HCT116 (cell line): ENCODE results near the gene ERC2. TPM values are rescaled to one million over a fixed set of nuclear protein-coding genes. Genes with fewer than 3 reads are reported as not detected.

ENCODE experiments used
- ATAC-seq: fragments of 200-7000 bp; cut with Tn5 transposase; 2 replicates; pipeline ENCODE4 v1.9.1; 2020; ENCODE audit warnings: mild to moderate bottlenecking, moderate library complexity
- BruUV-seq: library from RNA; stranded (reverse); fragments of 400-500 nt; replicated peaks from 2 replicates; lab custom pipeline; 2021; lab: Mats Ljungman, UMichigan
- CTCF ChIA-PET: fragments of 300-600 bp; sonication (Branson Sonifier 250); formaldehyde crosslinking; loops from one replicate; lab custom pipeline; 2021; ENCODE audit warnings: antibody characterized with exemption; lab: Charles Lee
- POLR2A ChIA-PET: fragments of 300-600, 350-600 bp; sonication (Branson Sonifier 250); formaldehyde crosslinking; loops from one replicate; lab custom pipeline; 2021; ENCODE audit warnings: antibody characterized with exemption; lab: Charles Lee
- RAD21 ChIA-PET, 2 experiments: fragments of 300-600 bp; sonication (Branson Sonifier 250); formaldehyde crosslinking; loops; one replicate each; lab custom pipeline; 2023; ENCODE audit warnings: low total read pairs in 2 of 2; ENCODE audit not compliant: uncharacterized antibody in 2 of 2, unreplicated experiment in 2 of 2, low non-redundant PET in 1 of 2; lab: Charles Lee
- DNase-seq: peaks from one replicate; pipeline ENCODE4 v3.0.0-alpha.2; 2010; ENCODE audit warnings: low read depth, low spot score
- H2AFZ ChIP-seq: fragments of 200-600 bp; shearing (Covaris generic), sonication (generic); 2 replicates; pipeline ENCODE4 v1.6.1; 2017; ENCODE audit warnings: low read depth, mixed run types, mixed read lengths, antibody characterized with exemption, low read length; ENCODE audit not compliant: poor library complexity, severe bottlenecking
- H3K27ac ChIP-seq: 2 replicates; pipeline ENCODE4 v1.5.1; 2012; ENCODE audit warnings: low read depth, low read length
- H3K27me3 ChIP-seq: fragments of 200-600 bp; sonication (generic); 2 replicates; pipeline ENCODE4 v1.6.1; 2016; ENCODE audit warnings: mixed run types, low read length, mixed read lengths; ENCODE audit not compliant: insufficient read depth
- H3K36me3 ChIP-seq, 2 experiments: fragments of 200-500 bp in 1 of 2; fragments of 200-600 bp in 1 of 2; sonication (Bioruptor generic) in 1 of 2; sonication (generic) in 1 of 2; 2 replicates each; pipeline versions ENCODE4 v1.5.1 to v1.6.1; 2014 to 2016; ENCODE audit warnings: low read length in 2 of 2, inconsistent platforms in 1 of 2, mixed read lengths in 1 of 2, mixed run types in 1 of 2; ENCODE audit not compliant: insufficient read depth in 2 of 2, control insufficient read depth in 1 of 2
- H3K4me1 ChIP-seq, 2 experiments: fragments of 200-600 bp in 1 of 2; sonication (generic) in 1 of 2; 2 replicates each; pipeline versions ENCODE4 v1.5.1 to v1.6.1; 2012 to 2017; ENCODE audit warnings: low read length in 2 of 2, inconsistent platforms in 1 of 2, mild to moderate bottlenecking in 1 of 2, mixed read lengths in 1 of 2, mixed run types in 1 of 2, moderate library complexity in 1 of 2; ENCODE audit not compliant: insufficient read depth in 2 of 2, control insufficient read depth in 1 of 2
- H3K4me2 ChIP-seq: fragments of 200-600 bp; sonication (generic); 2 replicates; pipeline ENCODE4 v1.6.1; 2017; ENCODE audit warnings: mixed run types, low read length, mixed read lengths
- H3K4me3 ChIP-seq, 2 experiments: fragments of 200-600 bp in 1 of 2; sonication (generic) in 1 of 2; replicated peaks in 1 of 2; 2 replicates each; pipeline ENCODE4 v1.5.1; 2011 to 2016; ENCODE audit warnings: low read length in 2 of 2, control low read depth in 1 of 2, low read depth in 1 of 2, mild to moderate bottlenecking in 1 of 2, mixed read lengths in 1 of 2, mixed run types in 1 of 2
- H3K79me2 ChIP-seq: fragments of 200-600 bp; sonication (generic); 2 replicates; pipeline ENCODE4 v1.6.1; 2017; ENCODE audit warnings: mild to moderate bottlenecking, mixed run types, low read length, moderate library complexity, mixed read lengths; ENCODE audit not compliant: insufficient read depth
- H3K9ac ChIP-seq: fragments of 200-600 bp; sonication (generic); 2 replicates; pipeline ENCODE4 v1.6.1; 2016; ENCODE audit warnings: low read length, mixed read lengths
- H3K9me2 ChIP-seq: fragments of 200-600 bp; sonication (generic), shearing (Covaris generic); 2 replicates; pipeline ENCODE4 v1.6.1; 2017; ENCODE audit warnings: mixed run types, mild to moderate bottlenecking, moderate library complexity; ENCODE audit not compliant: insufficient read depth
- H3K9me3 ChIP-seq, 2 experiments: fragments of 200-500 bp in 1 of 2; fragments of 200-600 bp in 1 of 2; sonication (Bioruptor generic) in 1 of 2; sonication (generic) in 1 of 2; 2 replicates each; pipeline ENCODE4 v1.6.1; 2014 to 2017; ENCODE audit warnings: low read length in 2 of 2, mixed read lengths in 2 of 2, inconsistent platforms in 1 of 2, low read depth in 1 of 2, mild to moderate bottlenecking in 1 of 2, mixed run types in 1 of 2, moderate library complexity in 1 of 2; ENCODE audit not compliant: control insufficient read depth in 1 of 2, insufficient read depth in 1 of 2
- H4K20me1 ChIP-seq: fragments of 200-600 bp; sonication (generic), shearing (Covaris generic); 2 replicates; pipeline ENCODE4 v1.6.1; 2017; ENCODE audit warnings: mixed run types, mild to moderate bottlenecking, moderate library complexity; ENCODE audit not compliant: insufficient read depth
- EGR1 ChIP-seq: IDR thresholded peaks from 2 replicates; pipeline ENCODE4 v1.6.1; 2012; ENCODE audit warnings: low read depth
- ELF1 ChIP-seq: IDR thresholded peaks from 2 replicates; pipeline ENCODE4 v1.6.1; 2012; ENCODE audit warnings: low read depth, borderline replicate concordance
- EZH2 ChIP-seq: fragments of 200-600 bp; sonication (generic); IDR thresholded peaks from 2 replicates; pipeline ENCODE4 v1.6.1; 2017; ENCODE audit warnings: antibody characterized with exemption, mixed run types
- EZH2phosphoT487 ChIP-seq: fragments of 200-600 bp; IDR thresholded peaks from 2 replicates; pipeline ENCODE4 v1.6.1; 2018; ENCODE audit warnings: antibody characterized with exemption, borderline replicate concordance
- MAX ChIP-seq: IDR thresholded peaks from 2 replicates; pipeline ENCODE4 v1.6.1; 2012
- POLR2A ChIP-seq: IDR thresholded peaks from 2 replicates; pipeline ENCODE4 v1.7.0; 2011; ENCODE audit warnings: borderline replicate concordance; ENCODE audit not compliant: insufficient read depth, insufficient read length; ENCODE audit errors: extremely low read depth
- RAD21 ChIP-seq: IDR thresholded peaks from 2 replicates; pipeline ENCODE4 v1.6.1; 2012; ENCODE audit warnings: low read depth, mild to moderate bottlenecking
- SIN3A ChIP-seq: IDR thresholded peaks from 2 replicates; pipeline ENCODE4 v1.6.1; 2012; ENCODE audit warnings: low read depth
- SP1 ChIP-seq: IDR thresholded peaks from 2 replicates; pipeline ENCODE4 v1.6.1; 2012; ENCODE audit warnings: low read depth
- TCF7L2 ChIP-seq: IDR thresholded peaks from 2 replicates; pipeline ENCODE4 v1.7.0; 2011; ENCODE audit warnings: borderline replicate concordance, inconsistent platforms; ENCODE audit not compliant: insufficient read depth, insufficient read length; ENCODE audit errors: extremely low read depth
- ZBTB33 ChIP-seq: IDR thresholded peaks from 2 replicates; pipeline ENCODE4 v1.6.1; 2011; ENCODE audit warnings: mild to moderate bottlenecking, low read length, moderate library complexity; ENCODE audit not compliant: insufficient replicate concordance; ENCODE audit errors: extremely low read depth
- ZFX ChIP-seq: fragments of 450-650 bp; IDR thresholded peaks from 2 replicates; pipeline ENCODE4 v1.6.1; 2017
- ZNF274 ChIP-seq: fragments of 200-500 bp; sonication (Bioruptor generic); IDR thresholded peaks from 2 replicates; pipeline ENCODE4 v1.6.1; 2014; ENCODE audit warnings: mild to moderate bottlenecking, low read depth, low read length, inconsistent platforms
- intact Hi-C: fragments of 100-400 bp; cut with micrococcal nuclease; formaldehyde crosslinking; loops from 2 replicates; pipeline ENCODE4 v1.10.0; 2022
- total RNA-seq: library from RNA; stranded (reverse); gene quantifications from one replicate; pipeline ENCODE4 v1.2.1, GENCODE V29; 2021; ENCODE audit not compliant: unreplicated experiment
- TF ChIP-seq, protein P1 (sequence below), 3 experiments: fragments of 200-600 bp in 1 of 3; sonication (generic) in 1 of 3; IDR thresholded peaks in 2 of 3; conservative IDR thresholded peaks in 1 of 3; 2 replicates each; pipeline ENCODE4 v1.5.1; 2012 to 2017; ENCODE audit warnings: low read depth in 2 of 3, low read length in 2 of 3, antibody characterized with exemption in 1 of 3, borderline replicate concordance in 1 of 3, control low read depth in 1 of 3, mild to moderate bottlenecking in 1 of 3, mixed read lengths in 1 of 3, mixed run types in 1 of 3, moderate library complexity in 1 of 3; ENCODE audit not compliant: insufficient read depth in 1 of 3
- TF ChIP-seq, protein P2 (sequence below): IDR thresholded peaks from 2 replicates; pipeline ENCODE4 v1.6.1; 2012
- TF ChIP-seq, protein P3 (sequence below): IDR thresholded peaks from 2 replicates; pipeline ENCODE4 v1.6.1; 2012; ENCODE audit warnings: low read depth

Gene ERC2
- total RNA-seq, 1 experiment from 2014 or later = not detected

DNA sequence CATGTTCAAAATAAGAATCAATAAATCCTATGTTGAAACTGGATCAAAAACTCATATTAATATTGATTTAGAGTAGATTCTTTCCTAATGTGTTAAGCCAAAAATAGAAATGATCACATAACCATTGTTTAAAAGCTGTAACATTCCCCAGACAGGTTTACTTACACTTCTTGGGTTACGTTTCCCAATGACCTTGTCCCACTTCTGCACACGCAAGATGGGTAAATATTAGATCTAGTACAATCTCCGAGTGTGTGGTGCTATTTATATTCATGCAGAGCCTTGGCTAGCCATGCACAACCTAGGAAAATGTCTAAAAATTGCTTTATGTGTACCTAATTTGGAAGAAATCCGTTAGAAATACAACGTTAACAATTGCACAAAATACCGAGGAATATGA lies 39.6 kb downstream of the ERC2 start:
- no TSS peak for BruUV-seq

More for the DNA sequence above, 39.6 kb downstream of the ERC2 start:
- no peak overlapping the region for H3K4me3 ChIP-seq
- intact Hi-C loops = no loop called here
- H3K36me3 ChIP-seq = no peaks in the 10 kb centered on the region
- H3K9me3 ChIP-seq = no peaks in the 10 kb centered on the region
- H3K27me3 ChIP-seq = peaks cover 4% of the 10 kb centered on the region; the same call in 1 of the 2 replicates
- no peaks in the 10 kb centered on the region for H3K9me2 ChIP-seq
- CTCF ChIA-PET = no interaction called here
- TF ChIP-seq, protein P1, sequence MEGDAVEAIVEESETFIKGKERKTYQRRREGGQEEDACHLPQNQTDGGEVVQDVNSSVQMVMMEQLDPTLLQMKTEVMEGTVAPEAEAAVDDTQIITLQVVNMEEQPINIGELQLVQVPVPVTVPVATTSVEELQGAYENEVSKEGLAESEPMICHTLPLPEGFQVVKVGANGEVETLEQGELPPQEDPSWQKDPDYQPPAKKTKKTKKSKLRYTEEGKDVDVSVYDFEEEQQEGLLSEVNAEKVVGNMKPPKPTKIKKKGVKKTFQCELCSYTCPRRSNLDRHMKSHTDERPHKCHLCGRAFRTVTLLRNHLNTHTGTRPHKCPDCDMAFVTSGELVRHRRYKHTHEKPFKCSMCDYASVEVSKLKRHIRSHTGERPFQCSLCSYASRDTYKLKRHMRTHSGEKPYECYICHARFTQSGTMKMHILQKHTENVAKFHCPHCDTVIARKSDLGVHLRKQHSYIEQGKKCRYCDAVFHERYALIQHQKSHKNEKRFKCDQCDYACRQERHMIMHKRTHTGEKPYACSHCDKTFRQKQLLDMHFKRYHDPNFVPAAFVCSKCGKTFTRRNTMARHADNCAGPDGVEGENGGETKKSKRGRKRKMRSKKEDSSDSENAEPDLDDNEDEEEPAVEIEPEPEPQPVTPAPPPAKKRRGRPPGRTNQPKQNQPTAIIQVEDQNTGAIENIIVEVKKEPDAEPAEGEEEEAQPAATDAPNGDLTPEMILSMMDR (IDR thresholded peaks at IDR 0.05 in 2 of 3, conservative IDR thresholded peaks at IDR 0.05 in 1 of 3; ENCODE audit: borderline replicate concordance in 1 of 3, insufficient read depth in 1 of 3, low read depth in 2 of 3, low read length in 2 of 3) = no peak
- TF ChIP-seq EGR1 (no peak), EZH2 (no peak), SIN3A (no peak), EZH2phosphoT487 (no peak), RAD21 (no peak), MAX (no peak), SP1 (no peak), ZFX (no peak), POLR2A (no peak), ELF1 (no peak), ZBTB33 (no peak), TCF7L2 (no peak), ZNF274 (no peak)
- TF ChIP-seq, protein P2, sequence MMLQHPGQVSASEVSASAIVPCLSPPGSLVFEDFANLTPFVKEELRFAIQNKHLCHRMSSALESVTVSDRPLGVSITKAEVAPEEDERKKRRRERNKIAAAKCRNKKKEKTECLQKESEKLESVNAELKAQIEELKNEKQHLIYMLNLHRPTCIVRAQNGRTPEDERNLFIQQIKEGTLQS = no peak
- TF ChIP-seq, protein P3, sequence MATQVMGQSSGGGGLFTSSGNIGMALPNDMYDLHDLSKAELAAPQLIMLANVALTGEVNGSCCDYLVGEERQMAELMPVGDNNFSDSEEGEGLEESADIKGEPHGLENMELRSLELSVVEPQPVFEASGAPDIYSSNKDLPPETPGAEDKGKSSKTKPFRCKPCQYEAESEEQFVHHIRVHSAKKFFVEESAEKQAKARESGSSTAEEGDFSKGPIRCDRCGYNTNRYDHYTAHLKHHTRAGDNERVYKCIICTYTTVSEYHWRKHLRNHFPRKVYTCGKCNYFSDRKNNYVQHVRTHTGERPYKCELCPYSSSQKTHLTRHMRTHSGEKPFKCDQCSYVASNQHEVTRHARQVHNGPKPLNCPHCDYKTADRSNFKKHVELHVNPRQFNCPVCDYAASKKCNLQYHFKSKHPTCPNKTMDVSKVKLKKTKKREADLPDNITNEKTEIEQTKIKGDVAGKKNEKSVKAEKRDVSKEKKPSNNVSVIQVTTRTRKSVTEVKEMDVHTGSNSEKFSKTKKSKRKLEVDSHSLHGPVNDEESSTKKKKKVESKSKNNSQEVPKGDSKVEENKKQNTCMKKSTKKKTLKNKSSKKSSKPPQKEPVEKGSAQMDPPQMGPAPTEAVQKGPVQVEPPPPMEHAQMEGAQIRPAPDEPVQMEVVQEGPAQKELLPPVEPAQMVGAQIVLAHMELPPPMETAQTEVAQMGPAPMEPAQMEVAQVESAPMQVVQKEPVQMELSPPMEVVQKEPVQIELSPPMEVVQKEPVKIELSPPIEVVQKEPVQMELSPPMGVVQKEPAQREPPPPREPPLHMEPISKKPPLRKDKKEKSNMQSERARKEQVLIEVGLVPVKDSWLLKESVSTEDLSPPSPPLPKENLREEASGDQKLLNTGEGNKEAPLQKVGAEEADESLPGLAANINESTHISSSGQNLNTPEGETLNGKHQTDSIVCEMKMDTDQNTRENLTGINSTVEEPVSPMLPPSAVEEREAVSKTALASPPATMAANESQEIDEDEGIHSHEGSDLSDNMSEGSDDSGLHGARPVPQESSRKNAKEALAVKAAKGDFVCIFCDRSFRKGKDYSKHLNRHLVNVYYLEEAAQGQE = no peak
- H3K4me2 ChIP-seq = no peak overlapping the region
- ATAC-seq (no peak), DNase-seq (no peak)
- no peaks in the 10 kb centered on the region for H4K20me1 ChIP-seq
- RAD21 ChIA-PET = no interaction called here
- no peaks in the 10 kb centered on the region for H3K79me2 ChIP-seq
- POLR2A ChIA-PET = no interaction called here
- no peak overlapping the region for H3K9ac ChIP-seq
- H3K4me1 ChIP-seq = no peaks in the 10 kb centered on the region
- no peak overlapping the region for H3K27ac ChIP-seq
- H2AFZ ChIP-seq = no peak overlapping the region
